Lower leg skin (tissue), 4 donors: Measurements from ENCODE around the gene ABHD17A. TPM values are rescaled to one million over a fixed set of nuclear protein-coding genes. Genes with fewer than 3 reads are reported as not detected.

Experiments
- DNase-seq, 2 donors: peaks; one replicate each; pipeline ENCODE4 v3.0.0-alpha.2; 2019; ENCODE audit warnings: low spot score in 2 of 2
- H3K4me3 ChIP-seq: fragments of 200-600 bp; sonication (generic); 2 replicates; pipeline ENCODE4 v1.5.1; 2017; ENCODE audit warnings: mild to moderate bottlenecking, low read depth; ENCODE audit not compliant: poor library complexity, severe bottlenecking
- CTCF ChIP-seq, 3 donors: fragments of 450-650 bp; IDR thresholded peaks; one replicate each; pipeline ENCODE4 v1.5.1; 2016; ENCODE audit warnings: antibody characterized with exemption in 3 of 3, mild to moderate bottlenecking in 3 of 3, moderate library complexity in 2 of 3
- POLR2A ChIP-seq, 2 donors: fragments of 450-650 bp; IDR thresholded peaks; one replicate each; pipeline ENCODE4 v1.6.1; 2016 to 2017; ENCODE audit warnings: antibody characterized with exemption in 2 of 2, mild to moderate bottlenecking in 1 of 2, moderate library complexity in 1 of 2
- WGBS, 2 donors: methylation state at CpG; one replicate each; pipeline ENCODE4 v1.1.5; 2018; 5-methylcytosine and 5-hydroxymethylcytosine counted together
- intact Hi-C: fragments of 100-400 bp; cut with DNase I; formaldehyde crosslinking; loops from one replicate; pipeline ENCODE4 v1.15.0; 2023; ENCODE audit warnings: low total_unique reads
- total RNA-seq, 4 donors: library from RNA; depleted of rRNA; stranded (reverse); fragments of >200 nt; gene quantifications; one replicate each; pipeline ENCODE4 v1.1.0, GENCODE V29; 2016

Gene ABHD17A
- total RNA-seq, 4 donors from 2014 or later: 154 to 201 (median 186) TPM

- 86 to 90% methylated on average over 16 of the region's 16 CpGs for WGBS, 2 donors
- TF ChIP-seq CTCF (IDR thresholded peaks at IDR 0.05) (no peak), POLR2A (IDR thresholded peaks at IDR 0.05) (no peak)
- H3K4me3 ChIP-seq: no peak overlapping the region
- no peak for DNase-seq
- intact Hi-C loops: loop anchor here (5.0 kb wide), 1 partner anchor 147 kb away; no protein-coding TSS in a partner anchor
Measured at GRCh38 chr19:1925544-1925943, 40.2 kb upstream of the ABHD17A start.

DNA sequence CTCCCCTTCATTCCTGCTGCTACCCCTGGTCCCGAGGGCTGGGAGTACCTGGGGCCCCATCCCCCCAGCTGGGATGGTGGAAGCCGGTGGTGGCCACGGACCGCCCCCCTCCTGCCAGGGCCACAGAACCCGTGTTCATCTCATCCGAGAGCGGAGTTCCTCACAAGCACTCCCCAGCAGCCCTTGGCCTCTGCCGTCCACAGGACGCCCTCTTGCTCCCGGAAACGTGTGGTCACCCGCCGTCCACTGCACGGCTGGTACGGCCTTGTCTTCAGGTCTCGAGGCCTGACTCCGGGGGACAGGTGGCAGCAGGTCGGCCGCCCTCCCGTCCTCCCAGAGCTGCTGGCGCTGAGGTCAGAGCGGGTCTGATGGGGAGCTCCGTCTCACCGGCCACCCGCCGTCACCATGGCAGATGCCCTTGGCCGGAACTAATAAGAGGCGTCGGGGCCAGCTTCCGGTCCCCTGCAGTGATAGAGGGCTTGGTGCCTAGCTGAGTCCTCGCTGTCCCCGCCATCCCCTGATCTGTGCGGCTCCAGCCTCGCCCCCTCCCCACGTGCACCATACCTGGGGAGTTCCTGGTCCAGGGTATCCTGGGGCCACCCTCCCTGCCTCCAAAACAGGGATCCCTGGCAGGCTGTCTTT lies 39.1 kb upstream of the ABHD17A start:
- intact Hi-C loops: no loop called here

DNA sequence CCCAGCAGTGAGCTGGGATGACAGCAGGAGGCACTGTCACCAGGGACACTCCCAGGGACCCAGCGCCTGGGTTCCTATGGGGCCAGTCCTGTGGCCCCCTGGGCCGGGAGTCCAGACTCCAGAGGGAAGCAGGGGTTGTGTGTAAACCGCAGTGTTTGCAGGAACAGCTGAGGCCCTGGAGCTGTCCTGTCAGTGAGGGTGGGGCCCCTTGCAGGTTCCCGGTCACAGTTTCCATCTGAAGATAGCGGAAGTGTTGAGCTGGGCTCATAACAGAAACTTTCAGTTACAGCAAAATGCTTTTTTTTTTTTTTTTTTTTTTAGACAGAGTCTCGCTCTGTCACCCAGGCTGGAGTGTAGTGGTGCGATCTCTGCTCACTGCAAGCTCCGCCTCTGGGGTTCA lies 38.0 kb upstream of the ABHD17A start:
- intact Hi-C loops: no loop called here
- WGBS, 2 donors: 87 to 88% methylated on average over 8 of the region's 8 CpGs
- DNase-seq: no peak
- TF ChIP-seq POLR2A (IDR thresholded peaks at IDR 0.05) (no peak), CTCF (IDR thresholded peaks at IDR 0.05) (no peak)
- no peak overlapping the region for H3K4me3 ChIP-seq

More for the DNA sequence above, 39.1 kb upstream of the ABHD17A start:
- DNase-seq: no peak
- WGBS, 2 donors: 93 to 98% methylated on average over 18 to 35 of the region's 35 CpGs
- TF ChIP-seq CTCF (IDR thresholded peaks at IDR 0.05): no peak
- TF ChIP-seq POLR2A (IDR thresholded peaks at IDR 0.05): no peak
- H3K4me3 ChIP-seq: no peak overlapping the region

DNA sequence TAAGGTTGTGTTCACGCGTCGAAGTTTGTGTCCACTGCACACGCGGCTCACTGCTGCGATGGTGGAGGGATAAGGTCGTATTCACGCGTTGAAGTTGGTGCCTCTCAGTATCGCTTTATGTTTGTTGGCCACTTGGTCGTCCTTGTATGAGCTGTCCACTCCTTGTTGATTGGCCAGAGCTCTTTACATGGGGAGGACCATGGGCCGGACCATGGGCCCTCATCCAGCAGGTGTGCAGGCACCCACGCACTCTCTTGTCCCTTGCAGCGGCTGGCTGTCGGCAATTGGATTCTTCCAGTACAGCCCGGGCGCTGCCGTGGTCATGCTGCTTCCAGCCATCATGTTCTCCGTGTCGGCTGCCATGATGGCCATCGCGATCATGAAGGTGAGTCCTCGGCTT lies 37.5 kb upstream of the ABHD17A start:
- intact Hi-C loops: no loop called here
- no peak overlapping the region for H3K4me3 ChIP-seq
- 93 to 94% methylated on average over 23 of the region's 23 CpGs for WGBS, 2 donors
- DNase-seq: no peak
- TF ChIP-seq CTCF (IDR thresholded peaks at IDR 0.05): no peak
- TF ChIP-seq POLR2A (IDR thresholded peaks at IDR 0.05): no peak

- DNase-seq: no peak
- WGBS, 2 donors: 85 to 95% methylated on average over 14 to 15 of the region's 15 CpGs
- H3K4me3 ChIP-seq: no peak overlapping the region
- intact Hi-C loops: no loop called here
- no peak for TF ChIP-seq POLR2A (IDR thresholded peaks at IDR 0.05)
- TF ChIP-seq CTCF (IDR thresholded peaks at IDR 0.05): no peak
Measured at GRCh38 chr19:1921825-1922224, 36.5 kb upstream of the ABHD17A start.

DNA sequence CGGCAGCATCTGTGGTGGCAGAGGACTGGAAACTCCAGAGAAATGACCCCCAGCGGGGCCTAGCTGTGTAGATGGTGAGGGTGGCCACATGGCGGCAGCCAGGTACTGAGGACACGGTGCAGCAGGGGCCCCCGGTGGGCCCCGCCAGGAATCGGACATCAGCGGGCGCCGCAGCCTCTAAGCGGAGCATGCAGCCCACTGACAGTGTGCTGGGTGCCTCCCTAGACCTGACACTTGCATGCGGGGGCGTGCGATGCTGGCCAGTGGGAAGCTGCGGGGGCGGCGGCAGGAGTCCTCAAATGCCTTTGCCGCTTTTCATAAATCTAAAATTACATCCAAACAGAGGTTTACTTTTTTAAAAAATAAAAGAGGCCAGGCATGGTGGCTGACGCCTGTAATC lies 36.0 kb upstream of the ABHD17A start:
- no peak for DNase-seq
- TF ChIP-seq CTCF (IDR thresholded peaks at IDR 0.05) (no peak), POLR2A (IDR thresholded peaks at IDR 0.05) (no peak)
- intact Hi-C loops: no loop called here
- H3K4me3 ChIP-seq: no peak overlapping the region
- WGBS, 2 donors: 95 to 98% methylated on average over 17 to 19 of the region's 19 CpGs
